GM23338 (cell line): ENCODE results near the gene FOXF1. TPM values are rescaled to one million over a fixed set of nuclear protein-coding genes. Genes with fewer than 3 reads are reported as not detected.

Experiments
- ATAC-seq: fragments of 200-7000 bp; cut with Tn5 transposase; 3 replicates; pipeline ENCODE4 v1.9.1; 2020
- DNase-seq: peaks from one replicate; pipeline ENCODE4 v3.0.0-alpha.2; 2015; ENCODE audit warnings: low spot score
- H2AFZ ChIP-seq: fragments of 200-600 bp; sonication (generic); 2 replicates; pipeline ENCODE4 v1.8.0; 2016; ENCODE audit warnings: antibody characterized with exemption, mild to moderate bottlenecking, moderate library complexity
- H3F3A ChIP-seq: fragments of 200-600 bp; sonication (generic); replicated peaks from 2 replicates; pipeline ENCODE4 v1.8.0; 2017; ENCODE audit warnings: antibody characterized with exemption, mixed run types, low read depth
- H3K27ac ChIP-seq: fragments of 200-600 bp; sonication (generic); 2 replicates; pipeline ENCODE4 v1.6.1; 2016; ENCODE audit warnings: low read depth
- H3K27me3 ChIP-seq: fragments of 200-600 bp; sonication (generic); 2 replicates; pipeline ENCODE4 v1.8.0; 2016; ENCODE audit warnings: mild to moderate bottlenecking, mixed run types, moderate library complexity; ENCODE audit not compliant: insufficient read depth
- H3K36me3 ChIP-seq: fragments of 200-600 bp; sonication (generic); 2 replicates; pipeline ENCODE4 v1.8.0; 2016; ENCODE audit warnings: mild to moderate bottlenecking; ENCODE audit not compliant: insufficient read depth
- H3K4me1 ChIP-seq: fragments of 200-600 bp; sonication (generic); 2 replicates; pipeline ENCODE4 v1.8.0; 2016; ENCODE audit warnings: mild to moderate bottlenecking, moderate library complexity; ENCODE audit not compliant: insufficient read depth
- H3K4me2 ChIP-seq: fragments of 200-600 bp; sonication (generic); 2 replicates; pipeline ENCODE4 v1.7.1; 2017; ENCODE audit warnings: mixed run types
- H3K4me3 ChIP-seq: fragments of 200-600 bp; sonication (generic); 2 replicates; pipeline ENCODE4 v1.6.1; 2016; ENCODE audit warnings: mixed run types
- H3K79me2 ChIP-seq: fragments of 200-600 bp; sonication (generic); replicated peaks from 2 replicates; pipeline ENCODE4 v1.8.0; 2017; ENCODE audit warnings: mild to moderate bottlenecking; ENCODE audit not compliant: insufficient read depth
- H3K9me2 ChIP-seq: fragments of 200-600 bp; sonication (generic); 2 replicates; pipeline ENCODE4 v1.8.0; 2017; ENCODE audit not compliant: insufficient read depth
- H4K20me1 ChIP-seq: fragments of 200-600 bp; sonication (generic); replicated peaks from 2 replicates; pipeline ENCODE4 v1.8.0; 2017; ENCODE audit warnings: mild to moderate bottlenecking; ENCODE audit not compliant: insufficient read depth
- H3K27ac Mint-ChIP-seq: 2 replicates; pipeline ENCODE4 v1.8.0; 2020; ENCODE audit warnings: inconsistent platforms, mild to moderate bottlenecking, moderate library complexity, mixed read lengths
- H3K27me3 Mint-ChIP-seq: 3 replicates; pipeline ENCODE4 v1.8.0; 2022; ENCODE audit warnings: low read depth, mild to moderate bottlenecking, moderate library complexity, mixed read lengths, inconsistent platforms; ENCODE audit not compliant: insufficient read depth, poor library complexity
- H3K36me3 Mint-ChIP-seq: 3 replicates; pipeline ENCODE4 v1.8.0; 2021; ENCODE audit warnings: low read depth, mild to moderate bottlenecking, inconsistent platforms, moderate library complexity, mixed read lengths
- H3K4me1 Mint-ChIP-seq: 3 replicates; pipeline ENCODE4 v1.8.0; 2020; ENCODE audit warnings: mild to moderate bottlenecking, inconsistent platforms, mixed read lengths
- H3K4me3 Mint-ChIP-seq: 3 replicates; pipeline ENCODE4 v1.8.0; 2021; ENCODE audit warnings: moderate library complexity, mild to moderate bottlenecking, inconsistent platforms, mixed read lengths
- H3K9me3 Mint-ChIP-seq: 3 replicates; pipeline ENCODE4 v1.8.0; 2020; ENCODE audit warnings: moderate library complexity, mild to moderate bottlenecking, inconsistent platforms, mixed read lengths
- CTCF ChIP-seq, 2 experiments: fragments of 200-600 bp in 1 of 2; sonication (generic) in 1 of 2; conservative IDR thresholded peaks; 2 replicates each; pipeline versions ENCODE4 v1.5.1 to v1.6.1; 2016 to 2017; ENCODE audit warnings: antibody characterized with exemption in 2 of 2, low read depth in 2 of 2, mild to moderate bottlenecking in 2 of 2, moderate library complexity in 1 of 2
- EZH2 ChIP-seq: fragments of 200-600 bp; sonication (generic); IDR thresholded peaks from one replicate; pipeline ENCODE4 v1.8.0; 2017; ENCODE audit warnings: antibody characterized with exemption, mild to moderate bottlenecking, low read depth; ENCODE audit not compliant: unreplicated experiment
- JUNB ChIP-seq: IDR thresholded peaks from one replicate; pipeline ENCODE4 v1.6.1; 2016; ENCODE audit warnings: antibody characterized with exemption; ENCODE audit not compliant: unreplicated experiment
- NANOG ChIP-seq: IDR thresholded peaks from 2 replicates; pipeline ENCODE4 v1.6.1; 2016; ENCODE audit warnings: antibody characterized with exemption, borderline replicate concordance
- STAT1 ChIP-seq: IDR thresholded peaks from one replicate; pipeline ENCODE4 v1.6.1; 2016; ENCODE audit warnings: antibody characterized with exemption; ENCODE audit not compliant: unreplicated experiment
- ZNF331 ChIP-seq: fragments of 250-450 bp; sonication (Bioruptor Pico); IDR thresholded peaks from 2 replicates; pipeline ENCODE4 v1.5.0; 2020; ENCODE audit warnings: low read depth, mild to moderate bottlenecking, moderate library complexity
- polyA plus RNA-seq: library from polyadenylated mRNA; unstranded; fragments of >200 nt; fragmentation: Nextera tagmentation; extraction: Ambion mirVana; gene quantifications from 2 replicates; pipeline ENCODE4 v1.2.1, GENCODE V29; 2016
- total RNA-seq: library from RNA; depleted of rRNA; stranded (reverse); fragments of >200 nt; shearing (Covaris generic); gene quantifications from 2 replicates; pipeline ENCODE4 v1.2.3, GENCODE V29; 2014
- TF ChIP-seq, protein P1 (sequence below): IDR thresholded peaks from one replicate; pipeline ENCODE4 v1.6.1; 2018; ENCODE audit warnings: antibody characterized with exemption; ENCODE audit not compliant: unreplicated experiment
- TF ChIP-seq, protein P2 (sequence below): fragments of 250-450 bp; sonication (Bioruptor Pico); IDR thresholded peaks from 2 replicates; pipeline ENCODE4 v1.5.0; 2020; ENCODE audit warnings: mild to moderate bottlenecking, moderate library complexity

FOXF1 gene
- total and polyA plus RNA-seq, 2 experiments from 2014 or later = 0.10 to 0.15 TPM

DNA sequence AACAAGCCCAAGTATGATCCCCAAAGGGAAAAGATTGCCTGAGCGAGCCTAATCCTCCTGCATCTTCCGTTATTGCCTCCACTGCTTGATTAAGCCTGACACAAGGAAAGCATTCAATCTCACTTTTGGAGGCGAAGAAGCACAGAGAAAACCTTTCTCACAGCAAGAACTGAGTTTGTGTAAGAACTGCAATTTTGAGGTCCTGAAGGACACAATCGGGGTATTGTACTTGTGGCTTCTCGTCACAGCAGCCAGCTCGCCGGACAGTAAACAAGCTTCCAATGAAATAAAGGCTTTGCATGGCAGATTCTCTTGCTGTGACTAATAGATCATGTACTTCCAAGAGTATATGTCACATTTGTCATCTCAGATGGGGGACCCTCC lies 18.7 kb upstream of the FOXF1 start:
- no peak for DNase-seq
- Histone ChIP-seq H3K4me3 (no peak overlapping the region), H3K4me2 (no peak overlapping the region), H3K27ac (no peak overlapping the region), H3K79me2 (no peaks in the 10 kb centered on the region), H2AFZ (no peak overlapping the region), H3F3A (peaks cover 4% of the 10 kb centered on the region; the same call in 1 of the 2 replicates), H3K9me2 (no peaks in the 10 kb centered on the region), H3K36me3 (no peaks in the 10 kb centered on the region), H3K4me1 (peaks cover 18% of the 10 kb centered on the region; the same call in 1 of the 2 replicates), H4K20me1 (peaks cover 13% of the 10 kb centered on the region; the same call in 1 of the 2 replicates), H3K27me3 (peaks cover 71% of the 10 kb centered on the region)
- Mint-ChIP-seq H3K4me1 (peaks cover 27% of the 10 kb centered on the region), H3K36me3 (no peaks in the 10 kb centered on the region), H3K9me3 (no peaks in the 10 kb centered on the region), H3K4me3 (no peak overlapping the region), H3K27me3 (peaks cover 73% of the 10 kb centered on the region), H3K27ac (no peak overlapping the region)
- TF ChIP-seq, protein P1, sequence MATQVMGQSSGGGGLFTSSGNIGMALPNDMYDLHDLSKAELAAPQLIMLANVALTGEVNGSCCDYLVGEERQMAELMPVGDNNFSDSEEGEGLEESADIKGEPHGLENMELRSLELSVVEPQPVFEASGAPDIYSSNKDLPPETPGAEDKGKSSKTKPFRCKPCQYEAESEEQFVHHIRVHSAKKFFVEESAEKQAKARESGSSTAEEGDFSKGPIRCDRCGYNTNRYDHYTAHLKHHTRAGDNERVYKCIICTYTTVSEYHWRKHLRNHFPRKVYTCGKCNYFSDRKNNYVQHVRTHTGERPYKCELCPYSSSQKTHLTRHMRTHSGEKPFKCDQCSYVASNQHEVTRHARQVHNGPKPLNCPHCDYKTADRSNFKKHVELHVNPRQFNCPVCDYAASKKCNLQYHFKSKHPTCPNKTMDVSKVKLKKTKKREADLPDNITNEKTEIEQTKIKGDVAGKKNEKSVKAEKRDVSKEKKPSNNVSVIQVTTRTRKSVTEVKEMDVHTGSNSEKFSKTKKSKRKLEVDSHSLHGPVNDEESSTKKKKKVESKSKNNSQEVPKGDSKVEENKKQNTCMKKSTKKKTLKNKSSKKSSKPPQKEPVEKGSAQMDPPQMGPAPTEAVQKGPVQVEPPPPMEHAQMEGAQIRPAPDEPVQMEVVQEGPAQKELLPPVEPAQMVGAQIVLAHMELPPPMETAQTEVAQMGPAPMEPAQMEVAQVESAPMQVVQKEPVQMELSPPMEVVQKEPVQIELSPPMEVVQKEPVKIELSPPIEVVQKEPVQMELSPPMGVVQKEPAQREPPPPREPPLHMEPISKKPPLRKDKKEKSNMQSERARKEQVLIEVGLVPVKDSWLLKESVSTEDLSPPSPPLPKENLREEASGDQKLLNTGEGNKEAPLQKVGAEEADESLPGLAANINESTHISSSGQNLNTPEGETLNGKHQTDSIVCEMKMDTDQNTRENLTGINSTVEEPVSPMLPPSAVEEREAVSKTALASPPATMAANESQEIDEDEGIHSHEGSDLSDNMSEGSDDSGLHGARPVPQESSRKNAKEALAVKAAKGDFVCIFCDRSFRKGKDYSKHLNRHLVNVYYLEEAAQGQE = no peak
- TF ChIP-seq, protein P2, sequence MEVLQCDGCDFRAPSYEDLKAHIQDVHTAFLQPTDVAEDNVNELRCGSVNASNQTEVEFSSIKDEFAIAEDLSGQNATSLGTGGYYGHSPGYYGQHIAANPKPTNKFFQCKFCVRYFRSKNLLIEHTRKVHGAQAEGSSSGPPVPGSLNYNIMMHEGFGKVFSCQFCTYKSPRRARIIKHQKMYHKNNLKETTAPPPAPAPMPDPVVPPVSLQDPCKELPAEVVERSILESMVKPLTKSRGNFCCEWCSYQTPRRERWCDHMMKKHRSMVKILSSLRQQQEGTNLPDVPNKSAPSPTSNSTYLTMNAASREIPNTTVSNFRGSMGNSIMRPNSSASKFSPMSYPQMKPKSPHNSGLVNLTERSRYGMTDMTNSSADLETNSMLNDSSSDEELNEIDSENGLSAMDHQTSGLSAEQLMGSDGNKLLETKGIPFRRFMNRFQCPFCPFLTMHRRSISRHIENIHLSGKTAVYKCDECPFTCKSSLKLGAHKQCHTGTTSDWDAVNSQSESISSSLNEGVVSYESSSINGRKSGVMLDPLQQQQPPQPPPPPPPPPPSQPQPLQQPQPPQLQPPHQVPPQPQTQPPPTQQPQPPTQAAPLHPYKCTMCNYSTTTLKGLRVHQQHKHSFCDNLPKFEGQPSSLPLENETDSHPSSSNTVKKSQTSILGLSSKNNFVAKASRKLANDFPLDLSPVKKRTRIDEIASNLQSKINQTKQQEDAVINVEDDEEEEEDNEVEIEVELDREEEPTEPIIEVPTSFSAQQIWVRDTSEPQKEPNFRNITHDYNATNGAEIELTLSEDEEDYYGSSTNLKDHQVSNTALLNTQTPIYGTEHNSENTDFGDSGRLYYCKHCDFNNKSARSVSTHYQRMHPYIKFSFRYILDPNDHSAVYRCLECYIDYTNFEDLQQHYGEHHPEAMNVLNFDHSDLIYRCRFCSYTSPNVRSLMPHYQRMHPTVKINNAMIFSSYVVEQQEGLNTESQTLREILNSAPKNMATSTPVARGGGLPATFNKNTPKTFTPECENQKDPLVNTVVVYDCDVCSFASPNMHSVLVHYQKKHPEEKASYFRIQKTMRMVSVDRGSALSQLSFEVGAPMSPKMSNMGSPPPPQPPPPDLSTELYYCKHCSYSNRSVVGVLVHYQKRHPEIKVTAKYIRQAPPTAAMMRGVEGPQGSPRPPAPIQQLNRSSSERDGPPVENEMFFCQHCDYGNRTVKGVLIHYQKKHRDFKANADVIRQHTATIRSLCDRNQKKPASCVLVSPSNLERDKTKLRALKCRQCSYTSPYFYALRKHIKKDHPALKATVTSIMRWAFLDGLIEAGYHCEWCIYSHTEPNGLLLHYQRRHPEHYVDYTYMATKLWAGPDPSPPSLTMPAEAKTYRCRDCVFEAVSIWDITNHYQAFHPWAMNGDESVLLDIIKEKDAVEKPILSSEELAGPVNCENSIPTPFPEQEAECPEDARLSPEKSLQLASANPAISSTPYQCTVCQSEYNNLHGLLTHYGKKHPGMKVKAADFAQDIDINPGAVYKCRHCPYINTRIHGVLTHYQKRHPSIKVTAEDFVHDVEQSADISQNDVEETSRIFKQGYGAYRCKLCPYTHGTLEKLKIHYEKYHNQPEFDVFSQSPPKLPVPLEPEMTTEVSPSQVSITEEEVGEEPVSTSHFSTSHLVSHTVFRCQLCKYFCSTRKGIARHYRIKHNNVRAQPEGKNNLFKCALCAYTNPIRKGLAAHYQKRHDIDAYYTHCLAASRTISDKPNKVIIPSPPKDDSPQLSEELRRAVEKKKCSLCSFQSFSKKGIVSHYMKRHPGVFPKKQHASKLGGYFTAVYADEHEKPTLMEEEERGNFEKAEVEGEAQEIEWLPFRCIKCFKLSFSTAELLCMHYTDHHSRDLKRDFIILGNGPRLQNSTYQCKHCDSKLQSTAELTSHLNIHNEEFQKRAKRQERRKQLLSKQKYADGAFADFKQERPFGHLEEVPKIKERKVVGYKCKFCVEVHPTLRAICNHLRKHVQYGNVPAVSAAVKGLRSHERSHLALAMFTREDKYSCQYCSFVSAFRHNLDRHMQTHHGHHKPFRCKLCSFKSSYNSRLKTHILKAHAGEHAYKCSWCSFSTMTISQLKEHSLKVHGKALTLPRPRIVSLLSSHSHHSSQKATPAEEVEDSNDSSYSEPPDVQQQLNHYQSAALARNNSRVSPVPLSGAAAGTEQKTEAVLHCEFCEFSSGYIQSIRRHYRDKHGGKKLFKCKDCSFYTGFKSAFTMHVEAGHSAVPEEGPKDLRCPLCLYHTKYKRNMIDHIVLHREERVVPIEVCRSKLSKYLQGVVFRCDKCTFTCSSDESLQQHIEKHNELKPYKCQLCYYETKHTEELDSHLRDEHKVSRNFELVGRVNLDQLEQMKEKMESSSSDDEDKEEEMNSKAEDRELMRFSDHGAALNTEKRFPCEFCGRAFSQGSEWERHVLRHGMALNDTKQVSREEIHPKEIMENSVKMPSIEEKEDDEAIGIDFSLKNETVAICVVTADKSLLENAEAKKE (CRISPR knock-in tag) = no peak
- TF ChIP-seq STAT1 (no peak), ZNF331 (CRISPR knock-in tag) (no peak), NANOG (no peak), JUNB (no peak), EZH2 (peak; percentile 12), CTCF (conservative IDR thresholded peaks at IDR 0.05; ENCODE audit: low read depth in 2 of 2) (no peak)
- no peak for ATAC-seq
